ENCODE data around the gene TLR6. TPM values are rescaled to one million over a fixed set of nuclear protein-coding genes. Genes with fewer than 3 reads are reported as not detected.

The TLR6 gene
- total and polyA plus RNA-seq, 2 of the 8 experiments (the other 6 are each of a cell fraction or from before 2014, with no cell fraction given): 0.02 to 0.09 TPM

- no peak overlapping the region for H3K4ac ChIP-seq (replicated peaks; ENCODE audit: insufficient read length, low read depth, low read length)
- H3K4me3 ChIP-seq (ENCODE audit: extremely low read depth in 1 of 4, insufficient read depth in 2 of 4, low read depth in 3 of 4, low read length in 4 of 4): no peak overlapping the region
- H3K18ac ChIP-seq (ENCODE audit: extremely low read depth, low read length): no peak overlapping the region
- H3K27ac ChIP-seq (ENCODE audit: low read depth, low read length): no peak overlapping the region
- FAIRE-seq: no peak
- H3K9ac ChIP-seq (replicated peaks in 1 of 4; ENCODE audit: extremely low read depth in 1 of 4, low read depth in 3 of 4, low read length in 3 of 4): no peak overlapping the region
- no peak overlapping the region for H4K5ac ChIP-seq (ENCODE audit: insufficient read length, low read depth, low read length)
- ChIA-PET CTCF (ENCODE audit: partially characterized antibody) (interaction anchor here (0.8 to 3.3 kb wide), 5 partner anchors 9 to 47 kb away, joined by 3 to 26 read pairs (median 3); partner anchors contain the start of gene TLR10), POLR2A (ENCODE audit: partially characterized antibody) (no interaction called here)
- H2BK15ac ChIP-seq (ENCODE audit: low read length): no peak overlapping the region
- no peak overlapping the region for H3K4me2 ChIP-seq (ENCODE audit: insufficient read depth in 1 of 2, low read depth in 2 of 2, low read length in 2 of 2)
- H3K79me2 ChIP-seq (ENCODE audit: control insufficient read depth in 1 of 2, insufficient read depth in 2 of 2, low read length in 2 of 2): no peaks in the 10 kb centered on the region
- no peaks in the 10 kb centered on the region for H4K20me1 ChIP-seq (replicated peaks in 1 of 2; ENCODE audit: control insufficient read depth in 1 of 2, insufficient read depth in 2 of 2, low read length in 2 of 2)
- H3K14ac ChIP-seq (ENCODE audit: insufficient read length): no peak overlapping the region
- H3K9me3 ChIP-seq (ENCODE audit: insufficient read depth in 2 of 2, low read depth in 1 of 2, low read length in 1 of 2): peaks cover 12 to 23% of the 10 kb centered on the region in 2 experiments
- no peak overlapping the region for H2AFZ ChIP-seq (ENCODE audit: low read length)
- no peak overlapping the region for H2BK120ac ChIP-seq (replicated peaks; ENCODE audit: low read depth, low read length)
- H2BK20ac ChIP-seq (ENCODE audit: low read length): no peak overlapping the region
- WGBS, 2 experiments (ENCODE audit: extremely low coverage in 1 of 2, insufficient coverage in 1 of 2, insufficient read length in 1 of 2, insufficient replicate concordance in 2 of 2, low coverage in 1 of 2, low lambda C conversion rate in 2 of 2, missing lambda C conversion rate in 1 of 2): 87% methylated on average over 5 of the region's 5 CpGs; no CpG with 5 or more reads in 1 of the 2 experiments
- no peaks in the 10 kb centered on the region for H3K36me3 ChIP-seq (ENCODE audit: control insufficient read depth in 2 of 4, insufficient read depth in 4 of 4, low read length in 3 of 4)
- H2BK5ac ChIP-seq (ENCODE audit: low read depth, low read length): no peak overlapping the region
- no peak overlapping the region for H2BK12ac ChIP-seq (ENCODE audit: low read depth, low read length)
- H2AK5ac ChIP-seq (ENCODE audit: low read depth, low read length): no peak overlapping the region
- no peaks in the 10 kb centered on the region for H3K23me2 ChIP-seq (ENCODE audit: low read depth, low read length)
- H3K79me1 ChIP-seq (ENCODE audit: low read depth, low read length): no peaks in the 10 kb centered on the region
- no peak overlapping the region for H4K91ac ChIP-seq (replicated peaks; ENCODE audit: insufficient read length, low read length)
- H3K56ac ChIP-seq (replicated peaks; ENCODE audit: insufficient read length, low read depth, low read length): no peak overlapping the region
- H3K4me1 ChIP-seq (replicated peaks in 1 of 4; ENCODE audit: control insufficient read depth in 3 of 4, insufficient read depth in 4 of 4, low read length in 3 of 4): no peaks in the 10 kb centered on the region
- no peak for DNase-seq (ENCODE audit: low read depth in 1 of 2, low spot score in 2 of 2)
- TF ChIP-seq RXRA (IDR thresholded peaks at IDR 0.05; ENCODE audit: insufficient read depth, low read depth, low read length) (no peak), POU5F1 (IDR thresholded peaks at IDR 0.05; ENCODE audit: low read depth, low read length) (no peak), SUZ12 (IDR thresholded peaks at IDR 0.05; ENCODE audit: low read length) (no peak), JUN (IDR thresholded peaks at IDR 0.05; ENCODE audit: low read depth, low read length) (no peak), RNF2 (IDR thresholded peaks at IDR 0.05; ENCODE audit: borderline replicate concordance, low read depth, low read length, missing control alignments, poor library complexity, severe bottlenecking) (no peak)
- H3K27me3 ChIP-seq (replicated peaks in 1 of 4; ENCODE audit: control insufficient read depth in 3 of 4, extremely low read depth in 1 of 4, insufficient read depth in 3 of 4, low read length in 3 of 4): no peaks in the 10 kb centered on the region
- no peak overlapping the region for H3K23ac ChIP-seq (ENCODE audit: insufficient read length)
- H4K8ac ChIP-seq (ENCODE audit: extremely low read depth, insufficient read depth, low read length): no peak overlapping the region
Observed at GRCh38 chr4:38805530-38806145, 51.0 kb downstream of the TLR6 start.
